Vagina (tissue), 2 donors: Measurements from ENCODE around the gene ARPC1B. TPM values are rescaled to one million over a fixed set of nuclear protein-coding genes. Genes with fewer than 3 reads are reported as not detected.

Experiments used
- DNase-seq, 2 donors: peaks; one replicate each; pipeline ENCODE4 v3.0.0-alpha.2; 2017; ENCODE audit errors: extremely low spot score in 2 of 2
- H3K27ac ChIP-seq: fragments of 200-600 bp; sonication (generic); one replicate; pipeline ENCODE4 v1.5.1; 2019
- H3K27me3 ChIP-seq: fragments of 200-600 bp; sonication (generic); one replicate; pipeline ENCODE4 v1.5.1; 2019
- H3K36me3 ChIP-seq, 2 donors: fragments of 200-600 bp; sonication (generic); one replicate each; pipeline ENCODE4 v1.5.1; 2017 to 2019
- H3K4me1 ChIP-seq: fragments of 200-600 bp; sonication (generic); one replicate; pipeline ENCODE4 v1.5.1; 2019
- H3K4me3 ChIP-seq, 2 donors: fragments of 200-600 bp; sonication (generic); 1 replicate in 1 of 2; 2 replicates in 1 of 2; pipeline ENCODE4 v1.5.1; 2016 to 2019
- H3K9me3 ChIP-seq: fragments of 200-600 bp; sonication (generic); one replicate; pipeline ENCODE4 v1.5.1; 2019
- POLR2A ChIP-seq, 2 donors: fragments of 450-650 bp; IDR thresholded peaks; one replicate each; pipeline ENCODE4 v1.6.1; 2017; ENCODE audit warnings: antibody characterized with exemption in 2 of 2, mild to moderate bottlenecking in 2 of 2, moderate library complexity in 2 of 2
- POLR2AphosphoS5 ChIP-seq, 2 donors: sonication (generic); formaldehyde crosslinking; IDR thresholded peaks; one replicate each; pipeline ENCODE4 v1.9.0; 2017; ENCODE audit warnings: antibody characterized with exemption in 2 of 2, mild to moderate bottlenecking in 2 of 2, low read depth in 1 of 2; ENCODE audit not compliant: insufficient read depth in 1 of 2
- intact Hi-C: fragments of 100-400 bp; cut with DNase I; formaldehyde crosslinking; loops from one replicate; pipeline ENCODE4 v1.15.1; 2023
- total RNA-seq: library from RNA; depleted of rRNA; stranded (reverse); fragments of >200 nt; gene quantifications from one replicate; pipeline ENCODE4 v1.2.3, GENCODE V29; 2016
- TF ChIP-seq, protein P1 (sequence below), 3 experiments: fragments of 450-650 bp in 2 of 3; fragments of 200-600 bp in 1 of 3; sonication (generic) in 1 of 3; IDR thresholded peaks; one replicate each; pipeline ENCODE4 v1.5.1; 2017 to 2019; ENCODE audit warnings: antibody characterized with exemption in 3 of 3, mild to moderate bottlenecking in 2 of 3, moderate library complexity in 2 of 3

The ARPC1B gene
- total RNA-seq, 1 donor from 2014 or later, result 114 TPM

DNA sequence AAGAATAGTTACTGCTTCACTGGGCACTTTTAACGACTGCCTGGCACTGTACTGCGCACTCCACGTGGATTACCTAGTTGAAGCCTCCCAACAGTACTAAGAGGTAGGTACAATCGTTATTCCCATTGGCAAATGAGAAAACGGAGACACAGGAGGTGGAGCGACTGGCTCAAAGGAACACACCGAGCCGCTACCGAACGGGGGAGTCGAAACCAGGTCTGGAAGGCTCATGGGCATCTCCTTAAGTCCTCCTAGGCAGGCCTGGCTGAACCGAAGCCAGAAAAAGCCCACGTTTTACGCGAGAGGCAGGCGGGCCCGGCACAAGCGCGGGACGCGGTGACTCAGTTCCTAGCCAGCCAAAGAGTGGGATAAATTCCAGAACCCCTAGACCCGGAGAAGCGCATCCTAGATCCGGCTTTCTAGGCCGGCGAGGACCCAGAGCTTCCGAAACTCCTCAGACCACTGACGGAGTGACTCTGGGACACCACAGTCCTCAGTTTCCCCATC lies 33.4 kb downstream of the ARPC1B start:
- no peak for TF ChIP-seq POLR2A (IDR thresholded peaks at IDR 0.05)
- TF ChIP-seq, protein P1, sequence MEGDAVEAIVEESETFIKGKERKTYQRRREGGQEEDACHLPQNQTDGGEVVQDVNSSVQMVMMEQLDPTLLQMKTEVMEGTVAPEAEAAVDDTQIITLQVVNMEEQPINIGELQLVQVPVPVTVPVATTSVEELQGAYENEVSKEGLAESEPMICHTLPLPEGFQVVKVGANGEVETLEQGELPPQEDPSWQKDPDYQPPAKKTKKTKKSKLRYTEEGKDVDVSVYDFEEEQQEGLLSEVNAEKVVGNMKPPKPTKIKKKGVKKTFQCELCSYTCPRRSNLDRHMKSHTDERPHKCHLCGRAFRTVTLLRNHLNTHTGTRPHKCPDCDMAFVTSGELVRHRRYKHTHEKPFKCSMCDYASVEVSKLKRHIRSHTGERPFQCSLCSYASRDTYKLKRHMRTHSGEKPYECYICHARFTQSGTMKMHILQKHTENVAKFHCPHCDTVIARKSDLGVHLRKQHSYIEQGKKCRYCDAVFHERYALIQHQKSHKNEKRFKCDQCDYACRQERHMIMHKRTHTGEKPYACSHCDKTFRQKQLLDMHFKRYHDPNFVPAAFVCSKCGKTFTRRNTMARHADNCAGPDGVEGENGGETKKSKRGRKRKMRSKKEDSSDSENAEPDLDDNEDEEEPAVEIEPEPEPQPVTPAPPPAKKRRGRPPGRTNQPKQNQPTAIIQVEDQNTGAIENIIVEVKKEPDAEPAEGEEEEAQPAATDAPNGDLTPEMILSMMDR (IDR thresholded peaks at IDR 0.05), result no peak
- no peak for TF ChIP-seq POLR2AphosphoS5 (IDR thresholded peaks at IDR 0.05; ENCODE audit: insufficient read depth in 1 of 2, low read depth in 1 of 2)
- intact Hi-C loops, result loop anchor here (10.0 kb wide), 1 partner anchor 263 kb away; the partner anchor contains the start of gene SMURF1
- Histone ChIP-seq H3K9me3 (no peaks in the 10 kb centered on the region), H3K4me3 (peak overlapping the region; percentile 94 to 99), H3K27ac (peak overlapping the region; percentile 93), H3K27me3 (no peaks in the 10 kb centered on the region), H3K36me3 (peaks cover 8 to 35% of the 10 kb centered on the region in 2 donors), H3K4me1 (peaks cover 58% of the 10 kb centered on the region)
- no peak for DNase-seq

GRCh38 chr7:99408379-99409191 lies 34.1 kb downstream of the ARPC1B start, which contains the start of the genes BUD31 and PDAP1:
TSS of gene BUD31 (plus strand) at chr7:99408969. CDS start at chr7:99411093, 2,124 bp downstream.
TSS of gene PDAP1 (minus strand) at chr7:99408597. CDS start at chr7:99408548, 49 bp downstream.
- Histone ChIP-seq H3K36me3 (peaks cover 8 to 35% of the 10 kb centered on the region in 2 donors), H3K9me3 (no peaks in the 10 kb centered on the region)

GRCh38 chr7:99409192-99409572 lies 34.7 kb downstream of the ARPC1B start:
- Histone ChIP-seq H3K4me1 (peaks cover 58% of the 10 kb centered on the region), H3K27ac (peak overlapping the region; percentile 93), H3K27me3 (no peaks in the 10 kb centered on the region), H3K4me3 (peak overlapping the region; percentile 94 to 99), H3K36me3 (peaks cover 8 to 36% of the 10 kb centered on the region in 2 donors), H3K9me3 (no peaks in the 10 kb centered on the region)
- intact Hi-C loops, result loop anchor here (10.0 kb wide), 1 partner anchor 264 kb away; the partner anchor contains the start of gene SMURF1
- TF ChIP-seq POLR2AphosphoS5 (IDR thresholded peaks at IDR 0.05; ENCODE audit: insufficient read depth in 1 of 2, low read depth in 1 of 2), result no peak
- TF ChIP-seq POLR2A (IDR thresholded peaks at IDR 0.05), result no peak
- TF ChIP-seq, protein P1 (IDR thresholded peaks at IDR 0.05), result no peak
- DNase-seq, result no peak

More at GRCh38 chr7:99408379-99409191, 34.1 kb downstream of the ARPC1B start, which contains the start of the genes BUD31 and PDAP1:
- Histone ChIP-seq H3K27me3 (no peaks in the 10 kb centered on the region), H3K4me1 (peaks cover 58% of the 10 kb centered on the region), H3K4me3 (peak within 1 kb of the TSS; percentile 94 to 99), H3K27ac (peak within 1 kb of the TSS; percentile 93)
- intact Hi-C loops, result loop anchor here (10.0 kb wide), 1 partner anchor 264 kb away; the partner anchor contains the start of gene SMURF1
- DNase-seq, result peak in 1 of 2 donors; percentile 98
- TF ChIP-seq, protein P1 (IDR thresholded peaks at IDR 0.05), result no peak
- peak; percentile 97 for TF ChIP-seq POLR2AphosphoS5 (IDR thresholded peaks at IDR 0.05; ENCODE audit: insufficient read depth in 1 of 2, low read depth in 1 of 2)
- TF ChIP-seq POLR2A (IDR thresholded peaks at IDR 0.05), result peak in 1 of 2 donors; percentile 64

- no peak for DNase-seq
- no peaks in the 10 kb centered on the region for H3K9me3 ChIP-seq
- peak overlapping the region; percentile 94 to 99 for H3K4me3 ChIP-seq
- H3K27me3 ChIP-seq, result no peaks in the 10 kb centered on the region
- intact Hi-C loops, result loop anchor here (10.0 kb wide), 1 partner anchor 265 kb away; the partner anchor contains the start of gene SMURF1
- H3K36me3 ChIP-seq, result peaks cover 8 to 39% of the 10 kb centered on the region in 2 donors
- no peak overlapping the region for H3K27ac ChIP-seq
- H3K4me1 ChIP-seq, result peaks cover 53% of the 10 kb centered on the region
- TF ChIP-seq, protein P1 (IDR thresholded peaks at IDR 0.05), result no peak
- no peak for TF ChIP-seq POLR2A (IDR thresholded peaks at IDR 0.05)
- no peak for TF ChIP-seq POLR2AphosphoS5 (IDR thresholded peaks at IDR 0.05; ENCODE audit: insufficient read depth in 1 of 2, low read depth in 1 of 2)
Measured at GRCh38 chr7:99409806-99410205, 35.3 kb downstream of the ARPC1B start.
